Peyer's patch (tissue), 4 donors: Measurements from ENCODE around the gene NKIRAS1. TPM values are rescaled to one million over a fixed set of nuclear protein-coding genes. Genes with fewer than 3 reads are reported as not detected.

Source experiments
- DNase-seq, 3 donors: peaks; one replicate each; pipeline ENCODE4 v3.0.0-alpha.2; 2017 to 2019
- H3K27ac ChIP-seq, 4 donors: fragments of 200-600 bp; sonication (generic); one replicate each; pipeline ENCODE4 v1.5.1; 2016 to 2019
- H3K27me3 ChIP-seq, 2 donors: fragments of 200-600 bp; sonication (generic); one replicate each; pipeline ENCODE4 v1.5.1; 2019
- H3K36me3 ChIP-seq, 3 donors: fragments of 200-600 bp; sonication (generic); one replicate each; pipeline ENCODE4 v1.5.1; 2016 to 2019
- H3K4me1 ChIP-seq, 4 donors: fragments of 200-600 bp; sonication (generic); one replicate each; pipeline ENCODE4 v1.5.1; 2016 to 2019
- H3K4me3 ChIP-seq, 4 donors: fragments of 200-600 bp; sonication (generic); 1 replicate in 3 of 4; 2 replicates in 1 of 4; pipeline ENCODE4 v1.5.1; 2016 to 2019; ENCODE audit warnings: mild to moderate bottlenecking in 1 of 4
- H3K9me3 ChIP-seq, 4 donors: fragments of 200-600 bp; sonication (generic); one replicate each; pipeline ENCODE4 v1.5.1; 2016 to 2019; ENCODE audit warnings: mild to moderate bottlenecking in 1 of 4
- POLR2A ChIP-seq, 2 donors: fragments of 450-650 bp; IDR thresholded peaks; one replicate each; pipeline ENCODE4 v1.5.1; 2017; ENCODE audit warnings: antibody characterized with exemption in 2 of 2, mild to moderate bottlenecking in 2 of 2, moderate library complexity in 2 of 2
- total RNA-seq, 4 donors: library from RNA; depleted of rRNA; stranded (reverse); fragments of >200 nt; gene quantifications; one replicate each; pipeline ENCODE4 v1.1.0, GENCODE V29; 2016
- TF ChIP-seq, protein P1 (sequence below), 6 experiments: fragments of 450-650 bp in 4 of 6; fragments of 200-600 bp in 2 of 6; sonication (generic) in 1 of 6; IDR thresholded peaks; one replicate each; pipeline ENCODE4 v1.5.1; 2017 to 2019; ENCODE audit warnings: antibody characterized with exemption in 6 of 6, mild to moderate bottlenecking in 3 of 6, moderate library complexity in 1 of 6

The NKIRAS1 gene
- total RNA-seq, 4 donors from 2014 or later, result 4.2 to 11.6 (median 7.7) TPM

DNA sequence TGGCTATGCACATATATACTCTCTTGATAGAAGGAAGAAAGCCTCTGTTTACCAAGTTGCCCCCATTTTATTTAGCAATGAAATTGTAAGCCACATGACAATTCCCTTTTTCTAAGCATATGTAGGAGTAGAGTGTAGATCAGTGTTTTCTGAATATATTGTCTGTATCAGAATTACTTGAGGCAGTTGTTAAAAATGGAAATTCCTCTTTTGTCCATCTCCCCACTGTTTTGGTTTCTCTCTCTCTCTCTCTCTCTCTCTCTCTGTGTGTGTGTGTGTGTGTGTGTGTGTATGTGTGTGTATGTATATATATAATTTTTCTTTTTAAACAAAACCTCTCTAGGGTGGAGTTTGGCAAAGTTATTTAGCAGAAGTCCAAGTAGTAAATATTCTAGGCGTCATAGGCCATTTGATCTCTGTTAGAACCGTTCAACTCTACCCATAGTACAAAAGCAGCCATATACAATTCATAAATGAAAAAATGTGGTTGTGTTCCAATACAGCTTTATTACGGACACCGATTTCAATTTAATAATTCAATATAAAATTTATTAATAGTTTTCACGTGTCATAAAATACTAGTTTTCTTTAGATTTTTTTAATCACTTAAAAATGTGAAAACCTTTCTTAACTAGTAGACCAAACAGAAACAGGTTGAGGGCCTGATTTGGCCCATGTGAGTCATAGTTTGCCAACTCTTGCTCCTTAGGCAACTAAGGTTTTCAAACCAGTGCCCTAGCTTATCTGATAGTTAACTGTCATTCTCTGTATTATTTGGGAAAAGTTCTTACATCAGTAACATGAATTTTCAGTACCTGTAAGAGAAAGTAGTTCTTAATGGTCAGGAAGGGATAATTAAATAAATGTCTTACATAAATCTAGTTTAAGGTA is 71.2 kb downstream of the NKIRAS1 start:
- no peaks in the 10 kb centered on the region for H3K4me1 ChIP-seq
- H3K9me3 ChIP-seq, result no peaks in the 10 kb centered on the region
- H3K4me3 ChIP-seq, result no peak overlapping the region
- H3K27me3 ChIP-seq, result no peaks in the 10 kb centered on the region
- no peak overlapping the region for H3K27ac ChIP-seq
- no peak for DNase-seq
- TF ChIP-seq, protein P1, sequence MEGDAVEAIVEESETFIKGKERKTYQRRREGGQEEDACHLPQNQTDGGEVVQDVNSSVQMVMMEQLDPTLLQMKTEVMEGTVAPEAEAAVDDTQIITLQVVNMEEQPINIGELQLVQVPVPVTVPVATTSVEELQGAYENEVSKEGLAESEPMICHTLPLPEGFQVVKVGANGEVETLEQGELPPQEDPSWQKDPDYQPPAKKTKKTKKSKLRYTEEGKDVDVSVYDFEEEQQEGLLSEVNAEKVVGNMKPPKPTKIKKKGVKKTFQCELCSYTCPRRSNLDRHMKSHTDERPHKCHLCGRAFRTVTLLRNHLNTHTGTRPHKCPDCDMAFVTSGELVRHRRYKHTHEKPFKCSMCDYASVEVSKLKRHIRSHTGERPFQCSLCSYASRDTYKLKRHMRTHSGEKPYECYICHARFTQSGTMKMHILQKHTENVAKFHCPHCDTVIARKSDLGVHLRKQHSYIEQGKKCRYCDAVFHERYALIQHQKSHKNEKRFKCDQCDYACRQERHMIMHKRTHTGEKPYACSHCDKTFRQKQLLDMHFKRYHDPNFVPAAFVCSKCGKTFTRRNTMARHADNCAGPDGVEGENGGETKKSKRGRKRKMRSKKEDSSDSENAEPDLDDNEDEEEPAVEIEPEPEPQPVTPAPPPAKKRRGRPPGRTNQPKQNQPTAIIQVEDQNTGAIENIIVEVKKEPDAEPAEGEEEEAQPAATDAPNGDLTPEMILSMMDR (IDR thresholded peaks at IDR 0.05), result no peak
- no peak for TF ChIP-seq POLR2A (IDR thresholded peaks at IDR 0.05)
- H3K36me3 ChIP-seq, result no peaks in the 10 kb centered on the region

DNA sequence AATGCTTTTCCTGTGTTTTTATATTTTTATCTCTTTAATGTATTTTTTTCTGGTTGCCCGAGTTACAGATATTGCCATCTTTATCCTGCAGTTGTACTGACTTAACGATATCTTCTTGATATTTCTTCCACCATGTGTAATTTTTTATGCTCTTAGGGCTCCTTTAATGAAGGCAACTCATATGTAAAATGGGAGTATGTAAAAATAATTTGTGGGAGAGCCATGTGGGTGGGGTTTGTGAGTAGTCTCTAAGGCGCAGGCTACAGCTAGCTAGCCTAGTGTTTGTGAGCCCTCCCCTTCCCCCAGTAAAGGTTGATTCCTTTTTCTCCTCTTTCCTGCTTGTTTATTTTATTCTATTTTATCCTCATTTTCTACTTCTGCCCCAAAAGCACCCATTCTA is 72.9 kb downstream of the NKIRAS1 start:
- no peaks in the 10 kb centered on the region for H3K9me3 ChIP-seq
- H3K4me3 ChIP-seq, result no peak overlapping the region
- DNase-seq, result no peak
- H3K27ac ChIP-seq, result no peak overlapping the region
- H3K4me1 ChIP-seq, result no peaks in the 10 kb centered on the region
- no peaks in the 10 kb centered on the region for H3K36me3 ChIP-seq
- H3K27me3 ChIP-seq, result no peaks in the 10 kb centered on the region
- TF ChIP-seq, protein P1 (IDR thresholded peaks at IDR 0.05), result no peak
- no peak for TF ChIP-seq POLR2A (IDR thresholded peaks at IDR 0.05)

Other genes starting within 250 kb of the NKIRAS1 start
- 10 to 100 TPM; 26.1 to 58.6 (median 43.0) TPM for gene UBE2E1, start 111.0 kb downstream of the NKIRAS1 start, total RNA-seq
- 1,000 to 10,000 TPM in 1 of 4 donors, 100 to 1,000 TPM in 3; 409 to 1,183 (median 647) TPM for gene RPL15, start 142 bp upstream of the NKIRAS1 start, total RNA-seq
- 10 to 100 TPM; 23.8 to 29.7 (median 25.1) TPM for gene NR1D2, start 28.3 kb upstream of the NKIRAS1 start, total RNA-seq